Ectodermal cell (in vitro differentiated cells): ENCODE results near the gene GOLT1A. TPM values are rescaled to one million over a fixed set of nuclear protein-coding genes. Genes with fewer than 3 reads are reported as not detected.

Source experiments
- H3K27ac ChIP-seq: 2 replicates; pipeline ENCODE4 v1.7.0; 2013; ENCODE audit warnings: mild to moderate bottlenecking, low read depth, low read length; ENCODE audit not compliant: insufficient read depth, poor library complexity, severe bottlenecking
- H3K27me3 ChIP-seq: 2 replicates; pipeline ENCODE4 v1.7.0; 2013; ENCODE audit warnings: mild to moderate bottlenecking, low read length; ENCODE audit not compliant: insufficient read depth, control insufficient read depth, poor library complexity, severe bottlenecking
- H3K36me3 ChIP-seq: one replicate; pipeline ENCODE4 v1.7.0; 2013; ENCODE audit warnings: low read length; ENCODE audit not compliant: control insufficient read depth, insufficient read depth
- H3K4me1 ChIP-seq: one replicate; pipeline ENCODE4 v1.7.0; 2013; ENCODE audit warnings: low read length; ENCODE audit not compliant: control insufficient read depth, insufficient read depth
- H3K4me3 ChIP-seq: 2 replicates; pipeline ENCODE4 v1.7.0; 2013; ENCODE audit warnings: low read depth, low read length, control low read depth; ENCODE audit not compliant: insufficient read depth
- H3K9me3 ChIP-seq: 2 replicates; pipeline ENCODE4 v1.7.0; 2013; ENCODE audit warnings: mild to moderate bottlenecking, low read length, moderate library complexity; ENCODE audit not compliant: control insufficient read depth
- WGBS, 2 experiments: methylation state at CpG; one replicate each; pipeline ENCODE4 v1.1.7; 2013; ENCODE audit warnings: missing lambda C conversion rate in 2 of 2; 5-methylcytosine and 5-hydroxymethylcytosine counted together
- polyA plus RNA-seq, 4 experiments: library from polyadenylated mRNA; stranded (reverse); fragments of 50-300 nt; gene quantifications; one replicate each; pipeline ENCODE4 v1.2.3, GENCODE V29; 2013

The GOLT1A gene
- polyA plus RNA-seq (2013, experiment 1 of 4): 1.00 TPM
- polyA plus RNA-seq (2013, experiment 2 of 4): 1.6 TPM
- polyA plus RNA-seq (2013, experiment 3 of 4): 0.32 TPM
- 1.0 TPM for polyA plus RNA-seq (2013, experiment 4 of 4)

- Histone ChIP-seq H3K9me3 (no peaks in the 10 kb centered on the region), H3K27me3 (peaks cover 12% of the 10 kb centered on the region), H3K27ac (no peak within 1 kb of the TSS), H3K4me1 (no peaks in the 10 kb centered on the region), H3K36me3 (no peaks in the 10 kb centered on the region), H3K4me3 (peak within 1 kb of the TSS; percentile 13)
- 12 to 15% methylated on average over 41 of the region's 41 CpGs for WGBS, 2 experiments
These were observed at the start of gene GOLT1A for GRCh38 chr1:204213668-204214662. Gene GOLT1A, minus strand, starts transcription at chr1:204213988. Its CDS starts 82 bp downstream, at chr1:204213906.

GRCh38 chr1:204263254-204263910 lies 49.6 kb upstream of the GOLT1A start:
- 84 to 85% methylated on average over 13 of the region's 13 CpGs for WGBS, 2 experiments
- Histone ChIP-seq H3K27ac (peak overlapping the region; percentile 2), H3K4me1 (peaks cover 16% of the 10 kb centered on the region), H3K4me3 (no peak overlapping the region), H3K9me3 (no peaks in the 10 kb centered on the region), H3K36me3 (no peaks in the 10 kb centered on the region), H3K27me3 (no peaks in the 10 kb centered on the region)

- Histone ChIP-seq H3K36me3 (no peaks in the 10 kb centered on the region), H3K4me1 (peaks cover 16% of the 10 kb centered on the region), H3K9me3 (no peaks in the 10 kb centered on the region), H3K27me3 (no peaks in the 10 kb centered on the region), H3K27ac (peak overlapping the region; percentile 2), H3K4me3 (no peak overlapping the region)
- 77 to 84% methylated on average over 13 of the region's 13 CpGs for WGBS, 2 experiments
These were observed 48.9 kb upstream of the GOLT1A start for GRCh38 chr1:204262506-204263253.

- Histone ChIP-seq H3K4me3 (no peak overlapping the region), H3K27me3 (no peaks in the 10 kb centered on the region), H3K36me3 (no peaks in the 10 kb centered on the region), H3K9me3 (no peaks in the 10 kb centered on the region), H3K27ac (no peak overlapping the region), H3K4me1 (peaks cover 16% of the 10 kb centered on the region)
- WGBS, 2 experiments: 88% methylated on average over 13 of the region's 13 CpGs
These were observed 48.1 kb upstream of the GOLT1A start for GRCh38 chr1:204261746-204262505.

- Histone ChIP-seq H3K27me3 (no peaks in the 10 kb centered on the region), H3K4me1 (peaks cover 18% of the 10 kb centered on the region), H3K9me3 (no peaks in the 10 kb centered on the region), H3K4me3 (no peak overlapping the region), H3K36me3 (no peaks in the 10 kb centered on the region), H3K27ac (no peak overlapping the region)
- 96 to 97% methylated on average over 12 of the region's 12 CpGs for WGBS, 2 experiments
These were observed 47.5 kb upstream of the GOLT1A start for GRCh38 chr1:204261266-204261665.

- Histone ChIP-seq H3K36me3 (no peaks in the 10 kb centered on the region), H3K27me3 (no peaks in the 10 kb centered on the region), H3K9me3 (no peaks in the 10 kb centered on the region), H3K4me1 (peaks cover 24% of the 10 kb centered on the region), H3K4me3 (no peak overlapping the region), H3K27ac (no peak overlapping the region)
- 95 to 97% methylated on average over 14 of the region's 14 CpGs for WGBS, 2 experiments
These were observed 46.9 kb upstream of the GOLT1A start for GRCh38 chr1:204260601-204261197.

- H3K27me3 ChIP-seq: no peaks in the 10 kb centered on the region
- H3K9me3 ChIP-seq: no peaks in the 10 kb centered on the region
- no peak overlapping the region for H3K27ac ChIP-seq
- H3K4me1 ChIP-seq: peaks cover 32% of the 10 kb centered on the region
- no peaks in the 10 kb centered on the region for H3K36me3 ChIP-seq
- 82 to 84% methylated on average over 5 of the region's 5 CpGs for WGBS, 2 experiments
- no peak overlapping the region for H3K4me3 ChIP-seq
These were observed 46.0 kb upstream of the GOLT1A start for GRCh38 chr1:204259782-204260181.

- Histone ChIP-seq H3K36me3 (no peaks in the 10 kb centered on the region), H3K4me1 (peaks cover 37% of the 10 kb centered on the region), H3K27ac (no peak overlapping the region), H3K4me3 (no peak overlapping the region), H3K27me3 (no peaks in the 10 kb centered on the region), H3K9me3 (no peaks in the 10 kb centered on the region)
- WGBS, 2 experiments: 95 to 96% methylated on average over 18 of the region's 18 CpGs
These were observed 45.4 kb upstream of the GOLT1A start for GRCh38 chr1:204259196-204259595.
